Esophagus muscularis mucosa (tissue), 4 donors: ENCODE measurements around the gene WDR38. TPM values are rescaled to one million over a fixed set of nuclear protein-coding genes. Genes with fewer than 3 reads are reported as not detected.
A peak's percentile ranks its signal among the peaks of the same experiment; 100 is the strongest.

ENCODE experiments used
- DNase-seq: peaks from one replicate; pipeline ENCODE4 v3.0.0-alpha.2; 2017; ENCODE audit errors: extremely low spot score
- H3K27ac ChIP-seq, 4 donors: fragments of 200-600 bp; sonication (generic); replicated peaks in 1 of 4; 1 replicate in 3 of 4; 2 replicates in 1 of 4; pipeline ENCODE4 v1.5.1; 2016 to 2019; ENCODE audit warnings: mild to moderate bottlenecking in 1 of 4
- H3K27me3 ChIP-seq, 4 donors: fragments of 200-600 bp; sonication (generic); one replicate each; pipeline versions ENCODE4 v1.5.1 to v1.6.0; 2016 to 2019
- H3K36me3 ChIP-seq, 4 donors: fragments of 200-600 bp; sonication (generic); one replicate each; pipeline ENCODE4 v1.5.1; 2016 to 2019
- H3K4me1 ChIP-seq, 4 donors: fragments of 200-600 bp; sonication (generic); one replicate each; pipeline ENCODE4 v1.5.1; 2016 to 2019
- H3K4me3 ChIP-seq, 4 donors: fragments of 200-600 bp; sonication (generic); 1 replicate in 2 of 4; 2 replicates in 2 of 4; pipeline ENCODE4 v1.5.1; 2016 to 2019; ENCODE audit warnings: mild to moderate bottlenecking in 4 of 4, moderate library complexity in 1 of 4
- H3K9me3 ChIP-seq, 4 donors: fragments of 200-600 bp; sonication (generic); 1 replicate in 3 of 4; 2 replicates in 1 of 4; pipeline ENCODE4 v1.5.1; 2016 to 2019
- EP300 ChIP-seq: sonication (generic); formaldehyde crosslinking; IDR thresholded peaks from one replicate; pipeline ENCODE4 v1.6.1; 2017; ENCODE audit warnings: antibody characterized with exemption
- POLR2A ChIP-seq: fragments of 450-650 bp; IDR thresholded peaks from one replicate; pipeline ENCODE4 v1.6.1; 2017; ENCODE audit warnings: antibody characterized with exemption, moderate library complexity, mild to moderate bottlenecking, low read depth
- POLR2AphosphoS5 ChIP-seq, 2 donors: sonication (generic); formaldehyde crosslinking; IDR thresholded peaks; one replicate each; pipeline ENCODE4 v1.6.1; 2017; ENCODE audit warnings: antibody characterized with exemption in 2 of 2
- WGBS: methylation state at CpG from one replicate; pipeline ENCODE4 v1.1.5; 2018; 5-methylcytosine and 5-hydroxymethylcytosine counted together
- intact Hi-C: fragments of 100-400 bp; cut with DNase I; formaldehyde crosslinking; loops from one replicate; pipeline ENCODE4 v1.15.1; 2023
- total RNA-seq, 4 donors: library from RNA; depleted of rRNA; stranded (reverse); fragments of >200 nt; gene quantifications; one replicate each; pipeline versions ENCODE4 v1.1.0 to v1.2.1, GENCODE V29; 2016
- TF ChIP-seq, protein P1 (sequence below), 3 experiments: fragments of 200-600 bp in 2 of 3; fragments of 450-650 bp in 1 of 3; sonication (generic) in 2 of 3; IDR thresholded peaks; one replicate each; pipeline ENCODE4 v1.5.1; 2017 to 2019; ENCODE audit warnings: antibody characterized with exemption in 3 of 3, mild to moderate bottlenecking in 2 of 3, moderate library complexity in 1 of 3

WDR38 gene
- total RNA-seq, 4 donors from 2014 or later = 0.32 TPM; not detected in 3

DNA sequence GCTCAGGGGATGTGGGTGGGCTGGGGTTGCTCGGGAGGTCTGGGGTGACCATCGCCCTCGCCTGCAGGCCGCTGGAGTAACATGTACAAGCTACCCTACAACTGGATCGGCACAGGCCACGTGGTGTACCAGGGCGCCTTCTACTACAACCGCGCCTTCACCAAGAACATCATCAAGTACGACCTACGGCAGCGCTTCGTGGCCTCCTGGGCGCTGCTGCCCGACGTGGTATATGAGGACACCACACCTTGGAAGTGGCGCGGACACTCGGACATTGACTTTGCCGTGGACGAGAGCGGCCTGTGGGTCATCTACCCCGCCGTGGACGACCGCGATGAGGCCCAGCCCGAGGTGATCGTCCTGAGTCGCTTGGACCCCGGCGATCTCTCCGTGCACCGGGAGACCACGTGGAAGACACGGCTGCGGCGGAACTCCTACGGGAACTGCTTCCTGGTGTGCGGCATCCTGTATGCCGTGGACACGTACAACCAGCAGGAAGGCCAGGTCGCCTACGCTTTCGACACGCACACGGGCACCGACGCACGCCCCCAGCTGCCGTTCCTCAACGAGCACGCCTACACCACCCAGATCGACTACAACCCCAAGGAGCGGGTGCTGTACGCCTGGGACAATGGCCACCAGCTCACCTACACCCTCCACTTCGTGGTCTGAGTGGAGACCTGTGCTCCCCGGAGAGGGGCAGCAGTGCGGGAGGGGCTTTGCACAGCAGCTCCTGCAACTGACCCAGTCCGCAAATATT is 43.3 kb upstream of the WDR38 start:
- peaks cover 0 to 34% (median 22%) of the 10 kb centered on the region in 4 donors for H3K36me3 ChIP-seq
- no peaks in the 10 kb centered on the region for H3K9me3 ChIP-seq
- no peaks in the 10 kb centered on the region for H3K27me3 ChIP-seq
- 94% methylated on average over 38 of the region's 60 CpGs for WGBS
- peaks cover 13 to 41% (median 36%) of the 10 kb centered on the region in 4 donors for H3K4me1 ChIP-seq
- intact Hi-C loops = loop anchor here (5.0 kb wide), 1 partner anchor 33 kb away; the partner anchor contains the start of gene OLFML2A
- no peak overlapping the region for H3K4me3 ChIP-seq
- H3K27ac ChIP-seq = peak overlapping the region; percentile 68 to 81 (median 74)
- DNase-seq = no peak
- TF ChIP-seq POLR2A (no peak), EP300 (no peak), POLR2AphosphoS5 (IDR thresholded peaks at IDR 0.05) (no peak)
- TF ChIP-seq, protein P1, sequence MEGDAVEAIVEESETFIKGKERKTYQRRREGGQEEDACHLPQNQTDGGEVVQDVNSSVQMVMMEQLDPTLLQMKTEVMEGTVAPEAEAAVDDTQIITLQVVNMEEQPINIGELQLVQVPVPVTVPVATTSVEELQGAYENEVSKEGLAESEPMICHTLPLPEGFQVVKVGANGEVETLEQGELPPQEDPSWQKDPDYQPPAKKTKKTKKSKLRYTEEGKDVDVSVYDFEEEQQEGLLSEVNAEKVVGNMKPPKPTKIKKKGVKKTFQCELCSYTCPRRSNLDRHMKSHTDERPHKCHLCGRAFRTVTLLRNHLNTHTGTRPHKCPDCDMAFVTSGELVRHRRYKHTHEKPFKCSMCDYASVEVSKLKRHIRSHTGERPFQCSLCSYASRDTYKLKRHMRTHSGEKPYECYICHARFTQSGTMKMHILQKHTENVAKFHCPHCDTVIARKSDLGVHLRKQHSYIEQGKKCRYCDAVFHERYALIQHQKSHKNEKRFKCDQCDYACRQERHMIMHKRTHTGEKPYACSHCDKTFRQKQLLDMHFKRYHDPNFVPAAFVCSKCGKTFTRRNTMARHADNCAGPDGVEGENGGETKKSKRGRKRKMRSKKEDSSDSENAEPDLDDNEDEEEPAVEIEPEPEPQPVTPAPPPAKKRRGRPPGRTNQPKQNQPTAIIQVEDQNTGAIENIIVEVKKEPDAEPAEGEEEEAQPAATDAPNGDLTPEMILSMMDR (IDR thresholded peaks at IDR 0.05) = no peak

DNA sequence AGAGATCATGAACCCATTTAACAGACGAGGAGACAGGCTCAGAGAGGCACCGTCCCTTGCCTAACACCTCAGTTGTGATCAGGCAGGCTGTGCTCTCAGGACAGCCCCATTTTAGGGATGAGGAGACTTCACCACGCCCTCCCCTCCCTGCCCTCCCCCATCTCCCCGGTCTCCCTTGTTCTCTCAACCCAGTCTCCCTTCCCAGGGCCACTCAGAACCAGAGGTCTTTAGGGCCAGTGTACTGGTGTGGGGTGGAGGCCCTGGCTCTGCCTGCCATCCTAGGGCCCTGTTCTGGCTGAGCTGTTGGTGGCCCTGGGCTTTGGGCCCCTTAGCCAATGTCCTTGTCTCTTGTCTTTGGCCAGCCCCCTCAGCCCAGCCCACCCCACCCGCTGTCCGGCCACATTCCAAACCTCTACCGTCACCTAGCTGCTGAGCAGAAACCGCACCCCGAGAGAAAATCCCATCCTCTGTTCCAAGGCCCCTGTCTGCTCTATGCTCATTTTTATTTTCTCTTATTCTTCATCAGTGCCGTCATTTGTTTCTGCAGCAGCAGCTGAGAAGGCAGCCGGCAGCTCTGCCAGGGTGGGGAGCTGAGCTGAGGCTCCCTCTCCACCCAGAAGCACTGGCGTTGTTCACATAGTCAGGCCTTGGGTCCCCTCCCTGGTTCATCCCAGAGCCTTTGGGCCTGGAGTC is 42.5 kb upstream of the WDR38 start:
- 45% methylated on average over 12 of the region's 12 CpGs for WGBS
- Histone ChIP-seq H3K4me3 (no peak overlapping the region), H3K36me3 (peaks cover 0 to 34% (median 22%) of the 10 kb centered on the region in 4 donors), H3K4me1 (peaks cover 13 to 41% (median 36%) of the 10 kb centered on the region in 4 donors), H3K27me3 (no peaks in the 10 kb centered on the region), H3K27ac (peak overlapping the region; percentile 68 to 81 (median 74)), H3K9me3 (no peaks in the 10 kb centered on the region)
- TF ChIP-seq EP300 (no peak), POLR2AphosphoS5 (IDR thresholded peaks at IDR 0.05) (no peak)
- TF ChIP-seq, protein P1 (IDR thresholded peaks at IDR 0.05) = no peak
- intact Hi-C loops = loop anchor here (5.0 kb wide), 1 partner anchor 34 kb away; the partner anchor contains the start of gene OLFML2A
- no peak for DNase-seq

DNA sequence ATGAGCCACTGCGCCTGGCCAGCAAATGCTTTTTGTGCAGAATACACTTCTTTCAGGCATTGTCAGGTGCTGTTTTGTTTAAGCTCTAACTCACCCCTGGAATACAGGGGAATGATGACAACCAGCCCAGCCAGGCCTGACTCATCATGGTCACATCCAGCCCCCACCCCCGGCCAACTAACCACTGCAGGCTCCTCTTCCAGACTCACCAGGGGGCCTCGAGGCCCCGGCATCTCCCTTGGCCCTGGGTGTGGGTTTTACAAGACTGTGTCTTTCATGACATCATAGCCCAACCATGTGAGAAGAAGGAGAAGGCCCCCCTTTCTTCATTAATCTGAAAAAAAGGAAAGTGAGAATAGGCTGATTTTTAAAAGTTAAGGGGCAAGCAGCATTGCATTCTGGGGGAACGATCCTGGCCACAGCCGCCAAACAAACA is 40.8 kb upstream of the WDR38 start:
- Histone ChIP-seq H3K9me3 (no peaks in the 10 kb centered on the region), H3K4me1 (peaks cover 13 to 41% (median 36%) of the 10 kb centered on the region in 4 donors), H3K27me3 (no peaks in the 10 kb centered on the region), H3K36me3 (peaks cover 0 to 33% (median 22%) of the 10 kb centered on the region in 4 donors), H3K4me3 (no peak overlapping the region), H3K27ac (peak overlapping the region; percentile 68 to 81 (median 74))
- WGBS = 38% methylated on average over 6 of the region's 6 CpGs
- intact Hi-C loops = loop anchor here (5.0 kb wide), 1 partner anchor 35 kb away; the partner anchor contains the start of gene OLFML2A
- no peak for DNase-seq
- TF ChIP-seq EP300 (no peak), POLR2AphosphoS5 (IDR thresholded peaks at IDR 0.05) (peak; percentile 14 to 18)

DNA sequence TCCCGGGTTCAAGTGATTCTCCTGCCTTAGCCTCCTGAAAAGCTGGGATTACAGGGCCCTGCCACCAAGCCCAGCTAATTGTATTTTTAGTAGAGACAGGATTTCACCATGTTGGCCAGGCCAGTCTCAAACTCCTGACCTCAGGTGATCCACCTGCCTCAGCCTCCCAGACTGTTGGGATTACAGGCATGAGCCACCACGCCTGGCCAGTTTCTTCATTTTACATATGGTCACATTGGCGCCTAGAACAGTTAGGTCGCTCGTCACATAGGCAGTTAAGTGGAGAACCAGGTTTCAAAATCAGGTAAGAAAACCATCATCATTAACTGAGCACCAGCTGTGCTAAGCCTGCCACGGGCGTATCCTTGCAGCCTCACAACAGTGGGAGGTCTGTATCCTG is 40.2 kb upstream of the WDR38 start:
- Histone ChIP-seq H3K9me3 (no peaks in the 10 kb centered on the region), H3K4me1 (peaks cover 13 to 41% (median 36%) of the 10 kb centered on the region in 4 donors), H3K36me3 (peaks cover 0 to 27% (median 16%) of the 10 kb centered on the region in 4 donors), H3K27me3 (no peaks in the 10 kb centered on the region), H3K4me3 (no peak overlapping the region), H3K27ac (peak overlapping the region; percentile 68 to 81 (median 74))
- intact Hi-C loops = loop anchor here (5.0 kb wide), 1 partner anchor 36 kb away; the partner anchor contains the start of gene OLFML2A
- WGBS = 83% methylated on average over 7 of the region's 7 CpGs
- TF ChIP-seq POLR2AphosphoS5 (IDR thresholded peaks at IDR 0.05) (no peak), POLR2A (no peak), EP300 (no peak)
- TF ChIP-seq, protein P1 (IDR thresholded peaks at IDR 0.05) = no peak
- DNase-seq = no peak
